ENCODE data around the gene CABLES1.
A peak's percentile ranks its signal among the peaks of the same experiment; 100 is the strongest.
"Not testable (repeated sequence)": the region's sequence is repeated elsewhere in the genome, so short reads cannot be mapped to it uniquely, and the experiment has no call there.

The CABLES1 gene

DNA sequence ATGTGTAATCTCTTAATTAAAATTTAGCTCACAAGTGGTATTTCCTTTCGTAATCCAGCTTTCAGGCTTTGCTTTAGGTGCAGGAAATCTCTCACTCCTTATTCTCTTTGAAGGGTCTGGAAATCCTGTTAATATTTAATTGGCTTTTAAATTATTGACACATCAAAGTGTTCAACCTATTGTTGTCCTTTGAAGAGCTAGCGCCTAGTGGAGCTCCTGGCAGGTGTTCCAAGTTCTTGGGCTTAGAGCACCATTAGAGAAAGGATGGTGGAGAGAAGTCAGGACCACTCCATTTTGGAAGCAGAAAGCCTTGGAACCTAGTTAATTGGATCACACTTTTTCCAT, 92.4 kb downstream of the CABLES1 start:
- no peak for DNase-seq

DNA sequence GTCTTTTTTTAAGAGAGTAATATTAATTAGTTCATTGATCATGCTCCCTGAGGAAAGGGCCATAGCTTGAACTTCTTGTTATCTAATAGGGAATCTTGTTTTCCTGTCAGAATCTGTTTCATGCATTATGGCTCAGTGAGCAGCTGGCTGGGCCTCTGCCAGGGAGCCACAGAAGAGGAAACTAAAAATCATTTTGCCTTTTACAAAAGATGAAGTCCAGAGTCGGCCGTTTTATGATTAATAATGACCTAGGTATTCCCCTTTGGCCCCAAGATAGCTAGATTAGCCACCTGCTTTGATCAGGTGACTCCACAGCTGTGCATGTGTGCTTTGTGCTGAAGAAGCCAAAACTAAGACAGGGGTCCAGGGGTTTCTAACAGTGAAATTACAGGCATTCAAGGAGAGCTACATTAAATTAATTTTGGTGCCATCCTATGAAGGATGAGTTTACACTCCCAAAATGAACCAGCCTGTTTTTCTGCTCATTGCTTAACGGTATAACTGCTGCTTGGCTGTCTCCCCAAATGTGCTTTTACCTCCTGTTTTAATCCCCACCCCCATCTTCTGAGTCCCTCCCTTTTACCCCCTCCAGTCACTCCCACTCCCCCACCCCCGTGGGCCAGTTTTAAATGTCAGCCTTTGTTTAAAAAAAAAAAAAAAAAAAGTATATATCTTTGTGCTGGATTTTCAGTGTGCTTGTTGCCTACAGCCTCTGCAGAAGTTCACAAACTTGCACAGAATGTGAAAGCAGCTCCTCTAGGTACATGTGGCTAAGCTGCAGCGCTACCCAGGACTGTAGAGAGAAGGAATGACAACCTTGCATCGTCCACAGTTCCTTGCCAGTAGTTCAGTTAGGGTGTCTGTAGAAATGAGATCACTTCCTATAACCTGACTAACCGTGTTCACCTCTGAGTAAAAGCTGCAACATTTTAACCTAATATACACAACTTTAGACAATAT, 93.1 kb downstream of the CABLES1 start:
- DNase-seq: peak in 1 of 2 donors; percentile 14

- DNase-seq: no peak
Measured at GRCh38 chr18:23229472-23229871, 94.2 kb downstream of the CABLES1 start.

- DNase-seq: no peak
Measured at GRCh38 chr18:23230686-23231085, 95.4 kb downstream of the CABLES1 start.

GRCh38 chr18:23231340-23232021, 96.2 kb downstream of the CABLES1 start:
- DNase-seq: peak; percentile 68

- DNase-seq: no peak
Measured at GRCh38 chr18:23232331-23232730, 97.0 kb downstream of the CABLES1 start.

DNA sequence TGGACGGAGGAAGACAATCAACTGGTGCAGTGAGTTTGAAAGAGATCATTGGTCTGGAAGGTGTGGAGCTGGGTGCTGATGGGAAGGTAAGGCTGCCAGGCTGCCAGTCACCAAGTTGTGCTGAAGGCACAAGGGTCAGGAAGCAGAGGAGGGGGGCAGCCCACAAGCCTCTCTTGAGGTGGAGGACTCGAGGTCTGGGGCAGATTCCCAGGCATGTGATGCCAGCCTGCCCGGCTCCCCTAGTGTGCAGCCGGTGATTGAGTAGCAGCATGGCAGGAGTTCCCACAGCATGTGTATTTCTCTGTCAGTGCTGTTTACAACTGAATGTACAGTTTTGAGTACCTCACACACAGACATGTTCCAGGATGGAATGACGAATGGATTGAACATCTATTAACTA, 99.3 kb downstream of the CABLES1 start:
- DNase-seq: no peak

- no peak for DNase-seq
Measured at GRCh38 chr18:23235336-23235735, 100.1 kb downstream of the CABLES1 start.

GRCh38 chr18:23235860-23236259, 100.6 kb downstream of the CABLES1 start:
- no peak for DNase-seq

GRCh38 chr18:23236876-23237468, 101.7 kb downstream of the CABLES1 start:
- no peak for DNase-seq

DNA sequence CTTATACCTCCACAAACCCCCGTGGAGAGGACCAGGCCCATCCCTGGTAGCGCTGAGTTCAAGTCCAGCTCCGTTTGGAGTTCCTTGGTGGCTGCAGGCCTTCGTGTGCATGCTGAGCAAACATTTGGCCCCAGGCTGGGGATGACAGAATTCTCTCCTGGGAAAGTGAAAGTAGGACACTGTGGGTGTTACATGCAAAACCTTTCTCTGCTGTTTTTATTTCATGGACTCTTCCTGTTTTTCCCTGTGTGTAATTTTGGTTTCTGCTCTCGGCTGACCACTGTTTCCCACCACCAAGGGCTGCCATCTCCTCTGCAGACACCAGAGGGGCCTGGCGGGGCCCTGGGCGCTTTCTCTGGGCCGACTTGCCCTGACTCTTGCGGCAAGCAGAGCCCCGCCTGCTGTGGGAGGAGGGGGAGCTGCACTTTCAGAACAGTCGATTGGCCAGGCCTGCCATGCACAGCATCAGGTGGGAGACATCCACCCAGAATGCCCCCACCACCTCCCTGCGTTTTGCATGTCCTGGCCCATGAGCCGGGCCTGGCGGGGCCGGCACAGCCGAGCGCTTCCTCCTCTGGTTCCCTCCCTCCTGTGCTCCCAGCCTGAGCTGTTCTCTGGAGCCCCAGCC, 102.4 kb downstream of the CABLES1 start:
- DNase-seq: peak; percentile 49 to 62

DNA sequence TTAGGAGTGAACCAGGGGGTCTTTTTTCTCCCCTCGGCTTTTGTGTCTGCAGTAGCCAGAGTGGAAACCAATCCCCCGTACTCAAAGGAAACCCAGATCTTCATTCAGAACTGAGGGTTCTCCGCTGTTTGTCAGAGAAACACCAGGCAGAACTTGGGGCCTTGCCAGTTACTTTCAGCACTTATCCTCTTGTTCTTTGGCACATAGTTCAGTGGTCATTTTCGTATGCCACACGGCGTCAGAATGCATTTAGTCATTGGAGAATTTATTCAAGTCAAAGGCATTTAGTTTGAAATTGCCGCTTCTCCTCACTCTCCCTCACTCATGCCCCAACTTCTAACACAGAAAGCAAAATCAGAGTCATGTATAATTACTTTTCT, 102.9 kb downstream of the CABLES1 start:
- DNase-seq: no peak

GRCh38 chr18:23238651-23239349, 103.5 kb downstream of the CABLES1 start:
- DNase-seq: no peak

GRCh38 chr18:23239350-23239692, 104.0 kb downstream of the CABLES1 start:
- DNase-seq: no peak

GRCh38 chr18:23239885-23240608, 104.8 kb downstream of the CABLES1 start:
- no peak for DNase-seq

- DNase-seq: no peak
Measured at GRCh38 chr18:23240609-23240930, 105.3 kb downstream of the CABLES1 start.

- not testable (repeated sequence) for DNase-seq
Measured at GRCh38 chr18:23241833-23242496, 106.7 kb downstream of the CABLES1 start.

GRCh38 chr18:23243178-23243577, 107.9 kb downstream of the CABLES1 start:
- DNase-seq: no peak

- DNase-seq: no peak
Measured at GRCh38 chr18:23243816-23244215, 108.5 kb downstream of the CABLES1 start.

DNA sequence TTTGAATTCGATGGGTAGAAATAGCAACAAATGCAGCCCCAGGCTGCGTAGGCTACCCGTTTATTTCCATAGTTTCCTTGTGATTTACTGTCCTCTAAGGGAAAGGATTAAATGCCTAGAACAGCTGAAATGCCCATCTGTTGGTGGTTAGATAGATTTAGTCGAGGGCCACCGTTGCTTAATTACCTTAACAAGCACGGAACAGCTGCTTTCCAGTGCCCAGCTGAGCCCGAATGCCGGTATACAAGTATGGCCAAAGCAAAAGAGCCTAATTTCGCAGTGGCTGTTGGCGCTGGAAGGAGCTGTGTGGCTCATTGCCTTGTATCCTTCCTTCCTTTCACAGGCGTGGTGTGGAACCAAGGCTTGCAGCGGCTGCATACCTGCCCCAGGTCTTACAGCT, 109.1 kb downstream of the CABLES1 start:
- no peak for DNase-seq

DNA sequence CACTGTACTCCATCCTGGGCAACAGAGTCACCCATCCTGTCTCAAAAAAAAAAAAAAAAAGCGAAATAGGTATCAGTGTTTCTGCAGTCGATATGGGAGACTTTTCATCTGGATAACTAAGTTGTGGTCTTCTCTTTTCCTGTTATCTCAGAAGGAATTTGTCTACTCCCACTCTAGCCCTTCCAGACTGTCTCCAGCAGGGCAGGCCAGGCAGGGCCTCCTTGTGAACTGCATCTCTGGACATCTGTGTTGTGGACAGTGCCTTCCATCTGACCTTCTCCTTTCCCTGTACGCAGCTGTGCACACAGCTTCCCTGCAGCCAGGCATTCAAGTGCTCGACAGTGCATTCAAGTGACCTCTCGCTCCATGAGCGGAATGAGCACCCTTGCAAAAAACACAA, 110.2 kb downstream of the CABLES1 start:
- DNase-seq: no peak

DNA sequence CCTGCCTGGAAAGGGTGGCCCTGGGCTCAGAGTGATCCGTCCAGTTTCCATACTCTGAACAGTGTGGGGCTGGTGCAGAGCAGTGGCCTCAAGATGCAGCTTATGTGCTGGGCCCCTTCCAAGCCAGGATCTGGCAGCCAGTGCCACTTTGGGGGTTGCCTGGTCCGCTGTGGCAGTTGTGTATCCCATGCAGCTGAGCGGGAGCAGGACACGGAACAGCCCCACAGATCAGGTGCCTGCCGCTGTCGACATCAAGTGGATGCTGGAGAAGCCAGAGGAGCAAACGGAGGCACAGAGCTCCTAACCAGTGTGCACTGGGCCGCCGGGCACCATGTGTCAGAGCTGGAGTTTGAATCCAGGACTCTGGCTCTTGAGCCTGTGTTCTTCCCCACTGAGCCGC, 112.0 kb downstream of the CABLES1 start:
- no peak for DNase-seq

Data from stimulated activated CD4-positive, alpha-beta T cell treated with anti-CD3 and anti-CD28 coated beads, Interleukin-2, amount 100 ng/mL, for 24 hours (primary cell).